T-helper 2 cell (primary cell): ENCODE data around the gene CYP8B1.

Experiments used
- DNase-seq, 5 experiments: peaks; one replicate each; pipeline versions ENCODE4 v3.0.0 to v3.0.0-alpha.2; 2012 to 2022
- total RNA-seq, 2 donors: gene quantifications; one replicate each; lab custom pipeline; 2026; lab: John Stamatoyannopoulos, UW

CYP8B1 gene
- total RNA-seq, result 0 reads per million in 2 donors

GRCh38 chr3:42875325-42876151 is at the start of gene CYP8B1:
Gene CYP8B1 (minus strand): TSS chr3:42875879. CDS start chr3:42875816, 63 bp downstream.
- DNase-seq, result no peak

GRCh38 chr3:42923606-42924005 is 47.9 kb upstream of the CYP8B1 start:
- DNase-seq, result no peak

- no peak for DNase-seq
Measured at GRCh38 chr3:42914771-42915515, 39.3 kb upstream of the CYP8B1 start.

- no peak for DNase-seq
Measured at GRCh38 chr3:42911551-42911950, 35.9 kb upstream of the CYP8B1 start.

- DNase-seq, result no peak
Measured at GRCh38 chr3:42908675-42909074, 33.0 kb upstream of the CYP8B1 start.

- DNase-seq, result no peak
Measured at GRCh38 chr3:42906848-42907183, 31.1 kb upstream of the CYP8B1 start.

GRCh38 chr3:42906070-42906847 is 30.6 kb upstream of the CYP8B1 start, which contains the start of gene ZNF662:
Gene ZNF662 (plus strand): TSS chr3:42906142. CDS start chr3:42908115, 1,973 bp downstream.
- peak in 1 of 5 experiments; percentile 9 for DNase-seq

- no peak for DNase-seq
Measured at GRCh38 chr3:42905740-42906069, 30.0 kb upstream of the CYP8B1 start.

- DNase-seq, result no peak
Measured at GRCh38 chr3:42904076-42904475, 28.4 kb upstream of the CYP8B1 start.

- DNase-seq, result peak in 1 of 5 experiments; percentile 42
Measured at GRCh38 chr3:42902257-42902656, 26.6 kb upstream of the CYP8B1 start.

GRCh38 chr3:42901073-42901415 is 25.4 kb upstream of the CYP8B1 start:
- peak in 1 of 5 experiments; percentile 80 for DNase-seq

GRCh38 chr3:42900226-42901072 is 24.8 kb upstream of the CYP8B1 start:
- no peak for DNase-seq

GRCh38 chr3:42898896-42899675 is 23.4 kb upstream of the CYP8B1 start:
- DNase-seq, result no peak

- no peak for DNase-seq
Measured at GRCh38 chr3:42895580-42895868, 19.8 kb upstream of the CYP8B1 start.

GRCh38 chr3:42894698-42895579 is 19.3 kb upstream of the CYP8B1 start:
- no peak for DNase-seq

- no peak for DNase-seq
Measured at GRCh38 chr3:42892807-42893206, 17.1 kb upstream of the CYP8B1 start.

- no peak for DNase-seq
Measured at GRCh38 chr3:42892169-42892568, 16.5 kb upstream of the CYP8B1 start.

GRCh38 chr3:42891042-42891441 is 15.4 kb upstream of the CYP8B1 start:
- DNase-seq, result no peak

GRCh38 chr3:42887084-42887483 is 11.4 kb upstream of the CYP8B1 start:
- DNase-seq, result no peak

- DNase-seq, result no peak
Measured at GRCh38 chr3:42886294-42886822, 10.7 kb upstream of the CYP8B1 start.
